Mammary epithelial cell (primary cell): ENCODE results near the gene CAMK1G.

ENCODE experiments used
- EZH2 ChIP-seq: IDR thresholded peaks from 2 replicates; pipeline ENCODE4 v1.6.1; 2012; ENCODE audit warnings: low read length, inconsistent platforms, borderline replicate concordance
- TF ChIP-seq, protein P1 (sequence below), 2 donors: IDR thresholded peaks in 1 of 2; conservative IDR thresholded peaks in 1 of 2; 2 replicates each; pipeline ENCODE4 v1.5.1; 2011 to 2012; ENCODE audit warnings: inconsistent platforms in 2 of 2, low read length in 2 of 2, mild to moderate bottlenecking in 2 of 2, control low read depth in 1 of 2, low read depth in 1 of 2; ENCODE audit not compliant: insufficient read depth in 1 of 2; ENCODE audit errors: extremely low read depth in 1 of 2

DNA sequence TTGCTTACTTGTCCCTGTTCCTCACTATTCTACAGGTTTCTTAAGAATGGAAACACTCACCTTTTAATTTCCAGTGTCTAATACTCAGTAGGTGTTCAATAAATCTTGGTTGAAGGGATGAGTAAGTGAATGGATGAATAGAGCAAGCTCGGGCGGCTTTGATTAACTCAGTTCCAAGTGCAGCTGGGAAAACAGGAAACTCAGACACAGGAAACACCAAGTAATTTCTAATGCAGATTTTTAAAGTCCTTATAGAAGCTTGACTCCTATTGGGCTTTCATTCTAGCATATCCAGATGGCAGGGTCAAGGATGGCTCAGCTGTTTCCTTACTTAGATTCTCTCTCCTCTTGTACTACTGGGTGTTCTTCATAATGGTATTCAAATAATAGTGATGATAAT, 14.0 kb downstream of the CAMK1G start:
- TF ChIP-seq, protein P1, sequence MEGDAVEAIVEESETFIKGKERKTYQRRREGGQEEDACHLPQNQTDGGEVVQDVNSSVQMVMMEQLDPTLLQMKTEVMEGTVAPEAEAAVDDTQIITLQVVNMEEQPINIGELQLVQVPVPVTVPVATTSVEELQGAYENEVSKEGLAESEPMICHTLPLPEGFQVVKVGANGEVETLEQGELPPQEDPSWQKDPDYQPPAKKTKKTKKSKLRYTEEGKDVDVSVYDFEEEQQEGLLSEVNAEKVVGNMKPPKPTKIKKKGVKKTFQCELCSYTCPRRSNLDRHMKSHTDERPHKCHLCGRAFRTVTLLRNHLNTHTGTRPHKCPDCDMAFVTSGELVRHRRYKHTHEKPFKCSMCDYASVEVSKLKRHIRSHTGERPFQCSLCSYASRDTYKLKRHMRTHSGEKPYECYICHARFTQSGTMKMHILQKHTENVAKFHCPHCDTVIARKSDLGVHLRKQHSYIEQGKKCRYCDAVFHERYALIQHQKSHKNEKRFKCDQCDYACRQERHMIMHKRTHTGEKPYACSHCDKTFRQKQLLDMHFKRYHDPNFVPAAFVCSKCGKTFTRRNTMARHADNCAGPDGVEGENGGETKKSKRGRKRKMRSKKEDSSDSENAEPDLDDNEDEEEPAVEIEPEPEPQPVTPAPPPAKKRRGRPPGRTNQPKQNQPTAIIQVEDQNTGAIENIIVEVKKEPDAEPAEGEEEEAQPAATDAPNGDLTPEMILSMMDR (conservative IDR thresholded peaks at IDR 0.05 in 1 of 2, IDR thresholded peaks at IDR 0.05 in 1 of 2; ENCODE audit: extremely low read depth in 1 of 2, insufficient read depth in 1 of 2, low read depth in 1 of 2, low read length in 2 of 2), result no peak
- no peak for TF ChIP-seq EZH2
